Esophagus squamous epithelium (tissue), 4 donors: ENCODE results near the gene ZNF282.

ENCODE experiments used
- CTCF ChIP-seq, 6 experiments: fragments of 450-650 bp in 4 of 6; fragments of 200-600 bp in 2 of 6; sonication (generic) in 2 of 6; IDR thresholded peaks; one replicate each; pipeline ENCODE4 v1.5.1; 2016 to 2019; ENCODE audit warnings: antibody characterized with exemption in 6 of 6, mild to moderate bottlenecking in 4 of 6, moderate library complexity in 4 of 6
- POLR2A ChIP-seq, 4 donors: fragments of 450-650 bp; IDR thresholded peaks; one replicate each; pipeline ENCODE4 v1.6.1; 2017; ENCODE audit warnings: antibody characterized with exemption in 4 of 4, mild to moderate bottlenecking in 4 of 4, moderate library complexity in 3 of 4

GRCh38 chr7:149216402-149216801 is 21.1 kb downstream of the ZNF282 start:
- TF ChIP-seq CTCF (IDR thresholded peaks at IDR 0.05) (no peak), POLR2A (IDR thresholded peaks at IDR 0.05) (no peak)
